NAMALWA (cell line): ENCODE measurements around the gene LTV1.

ENCODE experiments used
- DNase-seq: peaks from one replicate; pipeline ENCODE4 v3.0.0-alpha.2; 2015; ENCODE audit warnings: low spot score

Gene LTV1

GRCh38 chr6:143894655-143895054 is 51.5 kb downstream of the LTV1 start:
- DNase-seq, result no peak

GRCh38 chr6:143896126-143896860 is 53.2 kb downstream of the LTV1 start:
- DNase-seq, result no peak

- DNase-seq, result no peak
Measured at GRCh38 chr6:143900358-143900757, 57.2 kb downstream of the LTV1 start.

- no peak for DNase-seq
Measured at GRCh38 chr6:143901885-143902750, 59.0 kb downstream of the LTV1 start.

- no peak for DNase-seq
Measured at GRCh38 chr6:143902827-143903226, 59.7 kb downstream of the LTV1 start.

- DNase-seq, result no peak
Measured at GRCh38 chr6:143911028-143911427, 67.9 kb downstream of the LTV1 start.

- no peak for DNase-seq
Measured at GRCh38 chr6:143912671-143913070, 69.5 kb downstream of the LTV1 start.
